Measurements from ENCODE around the gene TEKT4. TPM values are rescaled to one million over a fixed set of nuclear protein-coding genes. Genes with fewer than 3 reads are reported as not detected.
"Not testable (repeated sequence)": the region's sequence is repeated elsewhere in the genome, so short reads cannot be mapped to it uniquely, and the experiment has no call there.

Gene TEKT4
- total and polyA plus RNA-seq, 8 donors: not detected

GRCh38 chr2:94923196-94923595 lies 52.0 kb downstream of the TEKT4 start:
- WGBS, 5 donors: 74 to 81% (median 80%) methylated on average over 11 of the region's 11 CpGs
- DNase-seq: no peak
- peaks cover 0 to 23% (median 14%) of the 10 kb centered on the region in 3 donors for H3K27me3 ChIP-seq
- no peaks in the 10 kb centered on the region for H3K36me3 ChIP-seq
- TF ChIP-seq CTCF (IDR thresholded peaks at IDR 0.05): no peak
- TF ChIP-seq POLR2AphosphoS5 (IDR thresholded peaks at IDR 0.05): no peak
- no peak overlapping the region for H3K4me3 ChIP-seq
- intact Hi-C loops (cut with DNase I; ENCODE audit: low total_unique reads): no loop called here
- no peaks in the 10 kb centered on the region for H3K4me1 ChIP-seq
- H3K9me3 ChIP-seq: peaks cover 0 to 8% (median 6%) of the 10 kb centered on the region in 4 donors
- H3K27ac ChIP-seq: no peak overlapping the region

GRCh38 chr2:94924999-94925398 lies 53.8 kb downstream of the TEKT4 start:
- DNase-seq; H3K4me3 ChIP-seq; H3K36me3 ChIP-seq; H3K9me3 ChIP-seq; intact Hi-C loops (cut with DNase I; ENCODE audit: low total_unique reads); H3K4me1 ChIP-seq; H3K27ac ChIP-seq: not testable (repeated sequence)
- WGBS, 5 donors: 20 to 36% (median 28%) methylated on average over 2 of the region's 2 CpGs
- peaks cover 0 to 14% (median 13%) of the 10 kb centered on the region in 3 donors for H3K27me3 ChIP-seq

Small RNA genes lying within 50 kb of the gene (small RNA-seq; reads per million reads assigned to genes)
- 0 reads per million in 4 donors for gene RNU6-1320P

Other genes with a start within 250 kb of the TEKT4 start
- 10 to 100 TPM in 3 of 5 donors, 1 to 10 TPM in 2; 3.2 to 95.5 (median 15.8) TPM for gene MAL, start 154.3 kb downstream of the TEKT4 start, total RNA-seq
- gene MAL, start 154.3 kb downstream of the TEKT4 start, polyA plus RNA-seq: 100 to 1,000 TPM in 1 of 3 donors, 10 to 100 TPM in 2; 14.8 to 198 (median 67.2) TPM

Data from stomach (tissue), 9 donors.